Keratinocyte (primary cell): ENCODE measurements around the gene BAIAP2L2. TPM values are rescaled to one million over a fixed set of nuclear protein-coding genes. Genes with fewer than 3 reads are reported as not detected.

ENCODE experiments used
- DNase-seq: peaks from one replicate; pipeline ENCODE4 v3.0.0-alpha.2; 2011; ENCODE audit warnings: low read depth, missing footprints, low spot score
- FAIRE-seq: peaks from 2 replicates; lab custom pipeline; 2011; peaks lifted over from hg19 to GRCh38; lab: Jason Lieb, UNC
- H2AFZ ChIP-seq: 2 replicates; pipeline ENCODE4 v1.6.0; 2012; ENCODE audit warnings: low read length, control low read depth, inconsistent platforms; ENCODE audit not compliant: control insufficient read depth
- H3K27ac ChIP-seq: 2 replicates; pipeline ENCODE4 v1.5.1; 2011; ENCODE audit warnings: low read length; ENCODE audit not compliant: control insufficient read depth, insufficient read depth
- H3K27me3 ChIP-seq: 3 replicates; pipeline ENCODE4 v1.6.0; 2011; ENCODE audit warnings: low read length; ENCODE audit not compliant: control insufficient read depth, insufficient read depth; ENCODE audit errors: extremely low read depth
- H3K36me3 ChIP-seq, 2 experiments: 2 replicates in 1 of 2; 3 replicates in 1 of 2; pipeline ENCODE4 v1.5.1; 2011; ENCODE audit warnings: low read length in 2 of 2, mild to moderate bottlenecking in 1 of 2; ENCODE audit not compliant: control insufficient read depth in 2 of 2, insufficient read depth in 2 of 2; ENCODE audit errors: extremely low read depth in 1 of 2
- H3K4me1 ChIP-seq: 3 replicates; pipeline ENCODE4 v1.5.1; 2011; ENCODE audit warnings: low read length; ENCODE audit not compliant: control insufficient read depth, insufficient read depth; ENCODE audit errors: extremely low read depth
- H3K4me2 ChIP-seq: 3 replicates; pipeline ENCODE4 v1.6.0; 2011; ENCODE audit warnings: low read depth, low read length; ENCODE audit not compliant: control insufficient read depth, insufficient read depth; ENCODE audit errors: extremely low read depth
- H3K4me3 ChIP-seq, 3 experiments: fragments of 200-600 bp in 1 of 3; sonication (generic) in 1 of 3; 2 replicates in 2 of 3; 3 replicates in 1 of 3; pipeline ENCODE4 v1.5.1; 2011 to 2016; ENCODE audit warnings: low read length in 3 of 3, mild to moderate bottlenecking in 3 of 3, control low read depth in 2 of 3, inconsistent platforms in 1 of 3, low read depth in 1 of 3, mixed read lengths in 1 of 3, mixed run types in 1 of 3, moderate library complexity in 1 of 3; ENCODE audit not compliant: control insufficient read depth in 2 of 3, insufficient read depth in 2 of 3; ENCODE audit errors: extremely low read depth in 1 of 3
- H3K79me2 ChIP-seq: 2 replicates; pipeline ENCODE4 v1.6.0; 2012; ENCODE audit warnings: low read length; ENCODE audit not compliant: control insufficient read depth, insufficient read depth
- H3K9ac ChIP-seq: 3 replicates; pipeline ENCODE4 v1.6.0; 2011; ENCODE audit warnings: low read length; ENCODE audit not compliant: control insufficient read depth, insufficient read depth; ENCODE audit errors: extremely low read depth
- H3K9me1 ChIP-seq: 3 replicates; pipeline ENCODE4 v1.6.0; 2011; ENCODE audit warnings: low read length; ENCODE audit not compliant: control insufficient read depth, insufficient read depth; ENCODE audit errors: extremely low read depth
- H3K9me3 ChIP-seq: 2 replicates; pipeline ENCODE4 v1.5.1; 2012; ENCODE audit warnings: low read depth, low read length; ENCODE audit not compliant: control insufficient read depth
- H4K20me1 ChIP-seq: 3 replicates; pipeline ENCODE4 v1.6.0; 2011; ENCODE audit warnings: low read length; ENCODE audit not compliant: control insufficient read depth, insufficient read depth; ENCODE audit errors: extremely low read depth
- EZH2 ChIP-seq: IDR thresholded peaks from one replicate; pipeline ENCODE4 v1.6.1; 2012; ENCODE audit warnings: inconsistent platforms, mild to moderate bottlenecking, low read length, moderate library complexity
- dilution Hi-C: fragments of 300-500 bp; cut with MboI; formaldehyde crosslinking; loops from one replicate; pipeline ENCODE4 v1.7.0; 2020; ENCODE audit warnings: low sequenced_read_pairs; ENCODE audit not compliant: extremely low pct_ligation_motif_present
- polyA plus RNA-seq, 5 experiments: library from polyadenylated mRNA; depleted of rRNA in 3 of 5; stranded (reverse) in 3 of 5; stranded (forward) in 1 of 5; unstranded in 1 of 5; fragments of >200 nt; gene quantifications; 1 replicate in 1 of 5; 2 replicates in 3 of 5; 3 replicates in 1 of 5; pipeline versions ENCODE4 v1.2.1 to v1.2.3, GENCODE V29; 2011 to 2012; ENCODE audit warnings: missing spikeins in 2 of 5, low read depth in 1 of 5, low replicate concordance in 1 of 5
- TF ChIP-seq, protein P1 (sequence below), 3 experiments: IDR thresholded peaks in 1 of 3; conservative IDR thresholded peaks in 1 of 3; optimal IDR thresholded peaks in 1 of 3; 2 replicates in 2 of 3; 3 replicates in 1 of 3; pipeline versions ENCODE3 to v1.5.1; 2011; ENCODE audit warnings: low read length in 3 of 3, mild to moderate bottlenecking in 3 of 3, moderate library complexity in 2 of 3, control low read depth in 1 of 3, inconsistent platforms in 1 of 3; ENCODE audit not compliant: insufficient read depth in 2 of 3; ENCODE audit errors: extremely low read depth in 1 of 3

BAIAP2L2 gene
- polyA plus RNA-seq, 1 donor (not counting 4 experiments of a cell fraction or from before 2014, with no cell fraction given), result 2.3 TPM

DNA sequence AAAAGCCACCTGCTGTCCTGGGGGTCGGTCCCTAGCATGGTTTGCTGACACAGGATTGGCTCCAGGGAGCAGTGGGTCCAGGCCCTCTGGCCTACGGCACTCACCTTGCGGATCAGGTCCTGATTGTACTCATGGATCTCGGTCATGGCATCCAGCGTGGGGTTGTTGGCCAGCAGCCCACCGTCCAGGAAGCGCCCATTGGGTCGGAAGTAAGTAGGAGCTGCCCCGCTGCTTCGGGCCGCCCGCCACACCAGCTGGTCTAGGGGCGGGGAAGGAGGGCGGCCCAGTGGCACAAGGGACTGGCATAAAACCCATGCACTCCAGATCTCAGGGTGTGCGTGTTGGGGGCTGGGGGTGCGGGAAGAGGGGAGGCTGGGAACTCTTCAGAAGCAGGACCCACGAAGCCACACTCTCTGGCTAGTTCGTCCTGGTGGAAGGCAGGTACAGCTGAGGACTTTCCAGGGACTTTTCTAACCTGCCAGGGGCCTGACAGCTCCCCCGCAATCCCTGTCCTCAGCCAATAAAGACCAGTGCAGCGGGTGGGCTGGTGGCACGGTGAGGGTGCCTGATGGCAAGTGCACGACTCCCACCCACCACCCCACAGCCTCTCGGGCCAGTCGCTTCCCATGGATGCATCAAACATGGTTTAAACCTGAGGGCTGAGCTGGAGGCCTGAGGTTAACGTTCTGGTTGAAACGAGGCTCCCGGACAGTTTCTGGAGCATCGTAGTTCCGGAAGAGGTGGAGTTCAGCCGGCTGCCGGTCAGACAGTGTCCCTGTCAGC lies 5.1 kb upstream of the BAIAP2L2 start:
- Histone ChIP-seq H3K9me1 (no peaks in the 10 kb centered on the region), H3K79me2 (no peaks in the 10 kb centered on the region), H3K9ac (no peak overlapping the region), H3K27me3 (no peaks in the 10 kb centered on the region), H3K4me1 (peaks cover 34% of the 10 kb centered on the region), H3K36me3 (peaks cover 0 to 3% of the 10 kb centered on the region in 2 experiments), H3K4me2 (no peak overlapping the region), H4K20me1 (no peaks in the 10 kb centered on the region), H3K4me3 (no peak overlapping the region), H3K27ac (no peak overlapping the region), H2AFZ (no peak overlapping the region), H3K9me3 (no peaks in the 10 kb centered on the region)
- FAIRE-seq (no peak), DNase-seq (no peak)
- TF ChIP-seq, protein P1, sequence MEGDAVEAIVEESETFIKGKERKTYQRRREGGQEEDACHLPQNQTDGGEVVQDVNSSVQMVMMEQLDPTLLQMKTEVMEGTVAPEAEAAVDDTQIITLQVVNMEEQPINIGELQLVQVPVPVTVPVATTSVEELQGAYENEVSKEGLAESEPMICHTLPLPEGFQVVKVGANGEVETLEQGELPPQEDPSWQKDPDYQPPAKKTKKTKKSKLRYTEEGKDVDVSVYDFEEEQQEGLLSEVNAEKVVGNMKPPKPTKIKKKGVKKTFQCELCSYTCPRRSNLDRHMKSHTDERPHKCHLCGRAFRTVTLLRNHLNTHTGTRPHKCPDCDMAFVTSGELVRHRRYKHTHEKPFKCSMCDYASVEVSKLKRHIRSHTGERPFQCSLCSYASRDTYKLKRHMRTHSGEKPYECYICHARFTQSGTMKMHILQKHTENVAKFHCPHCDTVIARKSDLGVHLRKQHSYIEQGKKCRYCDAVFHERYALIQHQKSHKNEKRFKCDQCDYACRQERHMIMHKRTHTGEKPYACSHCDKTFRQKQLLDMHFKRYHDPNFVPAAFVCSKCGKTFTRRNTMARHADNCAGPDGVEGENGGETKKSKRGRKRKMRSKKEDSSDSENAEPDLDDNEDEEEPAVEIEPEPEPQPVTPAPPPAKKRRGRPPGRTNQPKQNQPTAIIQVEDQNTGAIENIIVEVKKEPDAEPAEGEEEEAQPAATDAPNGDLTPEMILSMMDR (optimal IDR thresholded peaks at IDR 0.05 in 1 of 3, IDR thresholded peaks at IDR 0.05 in 1 of 3, conservative IDR thresholded peaks at IDR 0.05 in 1 of 3; ENCODE audit: extremely low read depth in 1 of 3, insufficient read depth in 2 of 3, low read length in 3 of 3), result no peak
- TF ChIP-seq EZH2, result no peak
- dilution Hi-C loops, result no loop called here

DNA sequence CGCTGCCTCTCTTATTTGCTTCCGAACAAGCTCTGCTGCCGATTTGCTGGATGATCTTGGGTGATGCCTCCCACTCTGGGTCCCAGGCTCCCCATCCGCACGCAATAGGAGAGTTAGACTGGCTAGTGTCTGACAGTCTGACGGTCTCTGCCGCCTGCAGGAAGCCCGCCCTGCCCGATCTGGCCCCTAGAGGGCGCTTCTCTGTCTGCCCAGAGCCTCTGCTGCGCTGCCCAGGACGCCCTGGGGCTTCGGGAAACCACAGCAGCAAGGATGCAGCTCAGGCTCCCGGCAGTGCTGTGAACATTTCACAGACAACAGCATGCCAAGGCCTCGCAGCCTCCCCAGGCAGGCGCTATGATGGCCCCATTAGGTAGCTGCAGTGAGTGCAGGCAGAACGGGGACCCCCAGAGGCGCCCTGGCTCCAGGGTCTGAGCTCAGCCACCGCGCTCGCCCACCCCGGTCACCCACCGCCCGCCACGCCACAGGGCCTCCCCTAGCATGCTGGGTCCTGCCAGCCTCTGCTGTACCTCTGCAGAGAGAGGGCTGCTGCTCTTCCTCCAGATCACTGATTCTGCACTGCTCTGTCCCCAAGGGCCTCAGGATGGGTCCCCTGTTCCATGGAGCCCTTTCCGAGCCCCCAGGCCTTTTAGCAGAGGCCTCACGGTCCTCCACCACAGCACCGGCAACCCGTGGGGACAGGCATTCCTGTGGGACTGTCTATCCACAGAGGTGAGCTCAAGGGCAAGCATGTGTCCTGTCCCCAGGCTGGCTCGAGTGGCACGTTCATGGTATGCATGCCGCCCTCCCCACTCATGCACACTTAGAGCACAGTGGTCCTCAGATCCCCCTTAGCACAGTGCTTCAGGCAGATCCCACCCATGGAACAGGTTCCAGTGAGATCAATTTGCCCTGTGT lies 4.3 kb upstream of the BAIAP2L2 start:
- Histone ChIP-seq H2AFZ (no peak overlapping the region), H3K9me3 (no peaks in the 10 kb centered on the region), H3K9ac (no peak overlapping the region), H3K4me3 (no peak overlapping the region), H3K27me3 (no peaks in the 10 kb centered on the region), H3K4me2 (no peak overlapping the region), H3K9me1 (no peaks in the 10 kb centered on the region), H3K27ac (no peak overlapping the region), H3K79me2 (no peaks in the 10 kb centered on the region), H3K4me1 (peaks cover 30% of the 10 kb centered on the region), H3K36me3 (peaks cover 0 to 3% of the 10 kb centered on the region in 2 experiments), H4K20me1 (no peaks in the 10 kb centered on the region)
- peak; percentile 30 for DNase-seq
- dilution Hi-C loops, result no loop called here
- FAIRE-seq, result peak; percentile 81
- no peak for TF ChIP-seq EZH2
- TF ChIP-seq, protein P1 (optimal IDR thresholded peaks at IDR 0.05 in 1 of 3, IDR thresholded peaks at IDR 0.05 in 1 of 3, conservative IDR thresholded peaks at IDR 0.05 in 1 of 3; ENCODE audit: extremely low read depth in 1 of 3, insufficient read depth in 2 of 3, low read length in 3 of 3), result peak; percentile 92 to 98 (median 94)
